Measurements from ENCODE around the gene INS. TPM values are rescaled to one million over a fixed set of nuclear protein-coding genes. Genes with fewer than 3 reads are reported as not detected.

Gene INS
- total and polyA plus RNA-seq, 2 of the 4 experiments (the other 2 are of a cell fraction): not detected

- Histone ChIP-seq H3K56ac (ENCODE audit: extremely low read depth, insufficient read depth, low read length) (no peak overlapping the region), H3K9me3 (ENCODE audit: control insufficient read depth, insufficient read depth, low read length) (no peaks in the 10 kb centered on the region), H3K4me3 (ENCODE audit: insufficient read depth, low read depth, low read length) (no peak overlapping the region), H4K5ac (ENCODE audit: low read depth, low read length) (no peak overlapping the region), H2BK15ac (ENCODE audit: low read depth, low read length) (no peak overlapping the region), H2BK5ac (ENCODE audit: low read depth, low read length, poor library complexity, severe bottlenecking) (no peak overlapping the region), H3K79me1 (ENCODE audit: low read depth in 1 of 2, low read length in 2 of 2) (no peaks in the 10 kb centered on the region), H3K4me2 (ENCODE audit: low read depth, low read length) (no peak overlapping the region), H4K8ac (ENCODE audit: low read depth in 2 of 2, low read length in 2 of 2) (no peak overlapping the region), H3K4ac (ENCODE audit: low read depth, low read length) (no peak overlapping the region), H3K27ac (ENCODE audit: insufficient read depth, low read length) (no peak overlapping the region), H3K36me3 (ENCODE audit: control insufficient read depth, insufficient read depth, low read length) (no peaks in the 10 kb centered on the region), H4K91ac (ENCODE audit: insufficient read depth, low read depth, low read length) (no peak overlapping the region), H3K14ac (replicated peaks; ENCODE audit: low read depth, low read length) (no peak overlapping the region), H3K9me1 (ENCODE audit: insufficient read depth, low read length) (no peaks in the 10 kb centered on the region), H2BK120ac (ENCODE audit: low read depth, low read length) (no peak overlapping the region), H2BK20ac (ENCODE audit: low read depth, low read length) (no peak overlapping the region), H3K18ac (ENCODE audit: low read depth, low read length) (no peak overlapping the region), H4K20me1 (ENCODE audit: insufficient read depth, low read length) (peaks cover 3% of the 10 kb centered on the region; the same call in 1 of the 2 replicates), H3K27me3 (ENCODE audit: control insufficient read depth, insufficient read depth, low read length) (peaks cover 41% of the 10 kb centered on the region), H3K9ac (ENCODE audit: low read depth, low read length) (no peak overlapping the region), H3K4me1 (ENCODE audit: control insufficient read depth, insufficient read depth, low read length) (no peaks in the 10 kb centered on the region), H2AK9ac (replicated peaks; ENCODE audit: low read depth, low read length, poor library complexity) (peak overlapping the region; percentile 0), H3K23ac (ENCODE audit: low read depth, low read length) (no peak overlapping the region), H2AFZ (replicated peaks; ENCODE audit: low read length, poor library complexity) (peak overlapping the region; percentile 40), H2AK5ac (ENCODE audit: low read depth, low read length) (no peak overlapping the region)
- BruUV-seq (replicated peaks): no TSS peak
- POLR2A ChIA-PET (ENCODE audit: unreplicated experiment): interaction anchor here (0.6 kb wide), 1 partner anchor 116 kb away, joined by 3 read pairs; no protein-coding TSS in a partner anchor
- WGBS, 2 experiments (ENCODE audit: extremely low coverage in 2 of 2, insufficient read length in 1 of 2): 0% methylated on average over 3 of the region's 22 CpGs; no CpG with 5 or more reads in 1 of the 2 experiments
- intact Hi-C loops (cut with micrococcal nuclease) (loop anchor here (1.0 kb wide), 3 partner anchors 269 to 458 kb away; no protein-coding TSS in a partner anchor), in situ Hi-C loops (cut with MboI; ENCODE audit: low sequenced_read_pairs) (loop anchor here (5.0 kb wide), 2 partner anchors 269 to 454 kb away; partner anchors contain the start of gene KRTAP5-6), dilution Hi-C loops (cut with HindIII; ENCODE audit: low sequenced_read_pairs, unreplicated experiment) (no loop called here)
- ATAC-seq (ENCODE audit: low read depth) (peak; percentile 76), DNase-seq (peak; percentile 54)
- TF ChIP-seq RAD21 (IDR thresholded peaks at IDR 0.05; ENCODE audit: low read length) (peak; percentile 77), POLR2A (IDR thresholded peaks at IDR 0.05; ENCODE audit: low read depth, low read length) (no peak), CEBPB (IDR thresholded peaks at IDR 0.05; ENCODE audit: low read depth, low read length) (peak; percentile 77), SMC3 (IDR thresholded peaks at IDR 0.05; ENCODE audit: low read depth, low read length) (peak; percentile 85), CTCF (conservative IDR thresholded peaks at IDR 0.05; ENCODE audit: low read depth, low read length) (peak; percentile 78), USF2 (IDR thresholded peaks at IDR 0.05; ENCODE audit: low read depth, low read length) (no peak), MAZ (IDR thresholded peaks at IDR 0.05; ENCODE audit: borderline replicate concordance, low read depth, low read length) (peak; percentile 24; the same call in 1 of the 2 replicates)
- CTCF ChIA-PET: interaction anchor here (0.6 to 5.3 kb wide), 27 partner anchors 8 to 505 kb away, joined by 3 to 98 read pairs (median 4); partner anchors contain the start of gene TNNI2
Observed at GRCh38 chr11:2151500-2152257, 9.3 kb downstream of the INS start.

All from IMR-90 (cell line).